Measurements from ENCODE around the gene TRIM38.

- TF ChIP-seq CTCF (IDR thresholded peaks at IDR 0.05) (no peak), POLR2A (IDR thresholded peaks at IDR 0.05) (no peak)
These were observed 2.6 kb upstream of the TRIM38 start for GRCh38 chr6:25959890-25960536.

Data from lower leg skin (tissue), 3 donors.